ENCODE measurements around the gene KIRREL3. TPM values are rescaled to one million over a fixed set of nuclear protein-coding genes. Genes with fewer than 3 reads are reported as not detected.

The KIRREL3 gene
- total RNA-seq, 1 donor from 2014 or later, result 0.82 TPM

DNA sequence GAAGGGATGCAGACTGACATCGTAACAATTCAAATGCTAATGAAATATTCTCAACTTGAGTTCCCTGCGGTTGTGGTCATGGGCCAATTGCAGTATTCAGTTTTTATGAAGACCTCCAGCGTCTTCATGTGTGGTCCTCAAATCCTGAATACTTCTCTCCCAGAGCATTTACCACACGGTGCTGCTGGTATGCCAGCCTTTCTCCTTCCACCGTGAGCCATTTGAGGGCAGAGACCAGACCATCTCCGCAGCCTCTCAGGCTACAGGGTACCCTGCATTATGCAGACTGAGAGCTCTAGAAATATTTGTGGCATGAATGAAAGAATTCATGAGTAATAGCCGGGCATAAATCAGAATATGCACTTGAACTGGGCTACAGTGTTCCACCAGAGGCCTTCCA, 355.4 kb downstream of the KIRREL3 start:
- Mint-ChIP-seq H3K27me3 (ENCODE audit: low read depth) (no peaks in the 10 kb centered on the region), H3K9me3 (peaks cover 4% of the 10 kb centered on the region), H3K27ac (ENCODE audit: unreplicated experiment) (no peak overlapping the region), H3K4me3 (no peak overlapping the region), H3K4me1 (peaks cover 16% of the 10 kb centered on the region), H3K36me3 (ENCODE audit: low read depth) (no peaks in the 10 kb centered on the region)
- DNase-seq (ENCODE audit: low read depth, low spot score), result no peak
- TF ChIP-seq, protein P1, sequence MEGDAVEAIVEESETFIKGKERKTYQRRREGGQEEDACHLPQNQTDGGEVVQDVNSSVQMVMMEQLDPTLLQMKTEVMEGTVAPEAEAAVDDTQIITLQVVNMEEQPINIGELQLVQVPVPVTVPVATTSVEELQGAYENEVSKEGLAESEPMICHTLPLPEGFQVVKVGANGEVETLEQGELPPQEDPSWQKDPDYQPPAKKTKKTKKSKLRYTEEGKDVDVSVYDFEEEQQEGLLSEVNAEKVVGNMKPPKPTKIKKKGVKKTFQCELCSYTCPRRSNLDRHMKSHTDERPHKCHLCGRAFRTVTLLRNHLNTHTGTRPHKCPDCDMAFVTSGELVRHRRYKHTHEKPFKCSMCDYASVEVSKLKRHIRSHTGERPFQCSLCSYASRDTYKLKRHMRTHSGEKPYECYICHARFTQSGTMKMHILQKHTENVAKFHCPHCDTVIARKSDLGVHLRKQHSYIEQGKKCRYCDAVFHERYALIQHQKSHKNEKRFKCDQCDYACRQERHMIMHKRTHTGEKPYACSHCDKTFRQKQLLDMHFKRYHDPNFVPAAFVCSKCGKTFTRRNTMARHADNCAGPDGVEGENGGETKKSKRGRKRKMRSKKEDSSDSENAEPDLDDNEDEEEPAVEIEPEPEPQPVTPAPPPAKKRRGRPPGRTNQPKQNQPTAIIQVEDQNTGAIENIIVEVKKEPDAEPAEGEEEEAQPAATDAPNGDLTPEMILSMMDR (conservative IDR thresholded peaks at IDR 0.05), result no peak

- Mint-ChIP-seq H3K9me3 (no peaks in the 10 kb centered on the region), H3K27me3 (ENCODE audit: low read depth) (no peaks in the 10 kb centered on the region), H3K4me1 (peaks cover 27% of the 10 kb centered on the region), H3K27ac (ENCODE audit: unreplicated experiment) (no peak overlapping the region), H3K4me3 (no peak overlapping the region), H3K36me3 (ENCODE audit: low read depth) (no peaks in the 10 kb centered on the region)
- TF ChIP-seq, protein P1 (conservative IDR thresholded peaks at IDR 0.05), result no peak
- DNase-seq (ENCODE audit: low read depth, low spot score), result no peak
Observed at GRCh38 chr11:126640186-126640585, 360.4 kb downstream of the KIRREL3 start.

GRCh38 chr11:126639692-126640091, 360.9 kb downstream of the KIRREL3 start:
- no peak overlapping the region for H3K27ac Mint-ChIP-seq (ENCODE audit: unreplicated experiment)
- peaks cover 27% of the 10 kb centered on the region for H3K4me1 Mint-ChIP-seq
- DNase-seq (ENCODE audit: low read depth, low spot score), result no peak
- TF ChIP-seq, protein P1 (conservative IDR thresholded peaks at IDR 0.05), result no peak
- H3K36me3 Mint-ChIP-seq (ENCODE audit: low read depth), result no peaks in the 10 kb centered on the region
- H3K9me3 Mint-ChIP-seq, result no peaks in the 10 kb centered on the region
- H3K27me3 Mint-ChIP-seq (ENCODE audit: low read depth), result no peaks in the 10 kb centered on the region
- no peak overlapping the region for H3K4me3 Mint-ChIP-seq

DNA sequence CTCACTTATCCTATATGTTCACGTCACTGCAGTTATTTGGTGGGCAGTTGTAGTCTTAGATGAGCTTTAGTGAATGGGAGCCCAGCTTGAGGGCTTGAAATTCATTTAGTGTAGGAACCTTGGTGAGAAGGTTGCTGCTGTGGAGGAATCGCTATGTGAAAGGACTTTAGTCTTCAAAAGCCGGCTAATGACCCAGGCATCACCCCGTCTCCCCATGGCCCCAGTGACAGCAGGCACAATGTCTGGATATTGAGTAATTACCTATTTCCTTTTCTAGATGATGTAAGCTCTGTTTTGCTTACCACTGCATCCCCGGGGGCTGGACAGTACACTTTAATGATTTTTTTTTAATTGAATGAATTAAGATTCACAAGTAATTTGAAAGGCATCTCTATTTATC, 361.9 kb downstream of the KIRREL3 start:
- Mint-ChIP-seq H3K9me3 (no peaks in the 10 kb centered on the region), H3K27me3 (ENCODE audit: low read depth) (no peaks in the 10 kb centered on the region), H3K27ac (ENCODE audit: unreplicated experiment) (no peak overlapping the region), H3K4me1 (peaks cover 34% of the 10 kb centered on the region), H3K36me3 (ENCODE audit: low read depth) (no peaks in the 10 kb centered on the region), H3K4me3 (no peak overlapping the region)
- no peak for DNase-seq (ENCODE audit: low read depth, low spot score)
- TF ChIP-seq, protein P1 (conservative IDR thresholded peaks at IDR 0.05), result no peak

DNA sequence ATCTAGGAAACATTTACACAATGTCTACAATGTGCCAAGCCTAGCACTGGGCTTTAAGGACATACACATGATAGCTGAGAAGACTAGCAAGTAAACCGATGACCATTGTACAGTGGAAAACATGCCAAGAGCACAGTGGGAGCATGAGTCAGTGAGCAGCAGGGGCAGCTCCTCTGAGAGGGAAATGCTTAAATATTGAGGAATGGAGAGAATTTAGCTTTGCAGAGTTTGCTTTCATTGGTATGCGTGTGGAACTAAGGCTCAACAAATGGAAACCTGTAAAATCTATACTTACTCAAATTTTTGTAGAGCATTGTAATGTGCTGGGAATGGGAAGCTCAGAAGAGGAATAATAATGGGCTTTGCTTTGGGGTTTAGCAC, 362.8 kb downstream of the KIRREL3 start:
- Mint-ChIP-seq H3K36me3 (ENCODE audit: low read depth) (no peaks in the 10 kb centered on the region), H3K4me1 (peaks cover 40% of the 10 kb centered on the region), H3K4me3 (no peak overlapping the region), H3K27ac (ENCODE audit: unreplicated experiment) (no peak overlapping the region), H3K9me3 (no peaks in the 10 kb centered on the region), H3K27me3 (ENCODE audit: low read depth) (no peaks in the 10 kb centered on the region)
- DNase-seq (ENCODE audit: low read depth, low spot score), result no peak
- TF ChIP-seq, protein P1 (conservative IDR thresholded peaks at IDR 0.05), result no peak

All from neural crest cell (in vitro differentiated cells).